GM18951 (cell line): ENCODE data around the gene KRT82.
"Not testable (repeated sequence)": the region's sequence is repeated elsewhere in the genome, so short reads cannot be mapped to it uniquely, and the experiment has no call there.

Experiments used
- POLR2A ChIP-seq: IDR thresholded peaks from 4 replicates; pipeline ENCODE4 v1.6.1; 2011; ENCODE audit warnings: mild to moderate bottlenecking; ENCODE audit not compliant: insufficient read length, insufficient read depth; ENCODE audit errors: extremely low read depth
- in situ Hi-C: fragments of 300-500 bp; cut with MboI; formaldehyde crosslinking; loops from one replicate; pipeline ENCODE4 v1.12.0; 2022; ENCODE audit warnings: low sequenced_read_pairs, mixed read lengths, inconsistent platforms; ENCODE audit not compliant: unreplicated experiment

Gene KRT82

GRCh38 chr12:52405922-52406385, at the start of gene KRT82:
KRT82 (minus strand) TSS chr12:52406335; CDS start chr12:52406277, 58 bp downstream.
- no peak for TF ChIP-seq POLR2A
- in situ Hi-C loops, result no loop called here

GRCh38 chr12:52455821-52456220, 49.7 kb upstream of the KRT82 start:
- no peak for TF ChIP-seq POLR2A
- in situ Hi-C loops, result no loop called here

- TF ChIP-seq POLR2A, result no peak
- in situ Hi-C loops, result no loop called here
These were observed 48.5 kb upstream of the KRT82 start for GRCh38 chr12:52454411-52455201.

GRCh38 chr12:52452101-52452500, 46.0 kb upstream of the KRT82 start, which contains the start of gene KRT6B:
KRT6B (minus strand) TSS chr12:52452146; CDS start chr12:52452078, 68 bp downstream.
- in situ Hi-C loops, result no loop called here
- no peak for TF ChIP-seq POLR2A

- no peak for TF ChIP-seq POLR2A
- in situ Hi-C loops, result no loop called here
These were observed 42.1 kb upstream of the KRT82 start for GRCh38 chr12:52448228-52448627.

- in situ Hi-C loops, result not testable (repeated sequence)
These were observed 41.1 kb upstream of the KRT82 start for GRCh38 chr12:52447196-52447595.

GRCh38 chr12:52446367-52447045, 40.4 kb upstream of the KRT82 start:
- TF ChIP-seq POLR2A, result no peak
- in situ Hi-C loops, result no loop called here

GRCh38 chr12:52445876-52446275, 39.7 kb upstream of the KRT82 start:
- no peak for TF ChIP-seq POLR2A
- in situ Hi-C loops, result no loop called here

GRCh38 chr12:52444647-52445595, 38.8 kb upstream of the KRT82 start:
- no peak for TF ChIP-seq POLR2A
- in situ Hi-C loops, result no loop called here

- in situ Hi-C loops, result no loop called here
- TF ChIP-seq POLR2A, result no peak
These were observed 37.8 kb upstream of the KRT82 start for GRCh38 chr12:52443966-52444365.

GRCh38 chr12:52442600-52443061, 36.5 kb upstream of the KRT82 start:
- in situ Hi-C loops, result no loop called here
- TF ChIP-seq POLR2A, result no peak

GRCh38 chr12:52441320-52441911, 35.3 kb upstream of the KRT82 start:
- in situ Hi-C loops, result no loop called here
- TF ChIP-seq POLR2A, result no peak
